HepG2 (cell line): ENCODE results near the gene TBC1D24. TPM values are rescaled to one million over a fixed set of nuclear protein-coding genes. Genes with fewer than 3 reads are reported as not detected.
"Not testable (repeated sequence)": the region's sequence is repeated elsewhere in the genome, so short reads cannot be mapped to it uniquely, and the experiment has no call there.

Experiments used
- GATAD1 ChIP-seq: IDR thresholded peaks from 2 replicates; pipeline ENCODE4 v1.6.1; 2016; ENCODE audit warnings: missing genetic modification reagents, missing compliant biosample characterization
- KDM6A ChIP-seq: IDR thresholded peaks from 2 replicates; pipeline ENCODE4 v1.6.1; 2016; ENCODE audit warnings: low read depth
- MED1 ChIP-seq: sonication (generic); formaldehyde crosslinking; IDR thresholded peaks from 2 replicates; pipeline ENCODE4 v1.4.0; 2020; ENCODE audit warnings: missing genetic modification reagents
- MIER3 ChIP-seq: IDR thresholded peaks from 2 replicates; pipeline ENCODE4 v1.6.1; 2016; ENCODE audit warnings: missing compliant biosample characterization, borderline replicate concordance
- NCOR1 ChIP-seq: fragments of 200-600 bp; sonication (generic); IDR thresholded peaks from 2 replicates; pipeline ENCODE4 v1.7.0; 2017; ENCODE audit warnings: antibody characterized with exemption, low read length, borderline replicate concordance
- SAFB2 ChIP-seq: sonication (generic); formaldehyde crosslinking; IDR thresholded peaks from 2 replicates; pipeline ENCODE4 v1.5.1; 2020; ENCODE audit warnings: missing genetic modification reagents, low read depth, mild to moderate bottlenecking, borderline replicate concordance
- SOX6 ChIP-seq, 2 experiments: fragments of 450-650 bp in 1 of 2; sonication (generic) in 1 of 2; formaldehyde crosslinking in 1 of 2; IDR thresholded peaks; 2 replicates each; pipeline versions ENCODE4 v1.4.0 to v1.6.1; 2017 to 2020; ENCODE audit warnings: antibody characterized with exemption in 1 of 2, mild to moderate bottlenecking in 1 of 2, missing genetic modification reagents in 1 of 2
- ZBTB38 ChIP-seq: sonication (generic); formaldehyde crosslinking; IDR thresholded peaks from 2 replicates; pipeline ENCODE4 v1.5.1; 2020; ENCODE audit warnings: mild to moderate bottlenecking, missing genetic modification reagents
- ZNF644 ChIP-seq: IDR thresholded peaks from 2 replicates; pipeline ENCODE4 v1.6.1; 2016; ENCODE audit warnings: low read depth
- ZNF761 ChIP-seq: sonication (generic); formaldehyde crosslinking; conservative IDR thresholded peaks from 2 replicates; pipeline ENCODE4 v1.4.0; 2020; ENCODE audit warnings: mild to moderate bottlenecking, missing genetic modification reagents
- polyA plus RNA-seq, 8 experiments: library from polyadenylated mRNA; depleted of rRNA in 3 of 8; stranded (reverse) in 7 of 8; unstranded in 1 of 8; fragments of >200 nt; fragmentation: Illumina TruSeq in 4 of 8; extraction: Trizol in 4 of 8; gene quantifications; 2 replicates each; pipeline versions ENCODE4 v1.2.1 to v1.2.3, GENCODE V29; 2011 to 2016; ENCODE audit warnings: low read depth in 4 of 8, missing spikeins in 1 of 8, mixed read lengths in 1 of 8; ENCODE audit not compliant: insufficient read depth in 1 of 8
- total RNA-seq, 5 experiments: library from RNA; depleted of rRNA; stranded (reverse); fragments of >200 nt; fragmentation: Illumina TruSeq; extraction: Trizol; gene quantifications; 2 replicates each; pipeline ENCODE4 v1.2.3, GENCODE V29; 2016; ENCODE audit warnings: low read depth in 1 of 5
- TF ChIP-seq, protein P1 (sequence below): sonication (generic); formaldehyde crosslinking; IDR thresholded peaks from 2 replicates; pipeline ENCODE4 v1.4.0; 2020; ENCODE audit warnings: missing genetic modification reagents, borderline replicate concordance
- TF ChIP-seq, protein P2 (sequence below): sonication (generic); formaldehyde crosslinking; IDR thresholded peaks from 2 replicates; pipeline ENCODE4 v1.5.0; 2020; ENCODE audit warnings: mild to moderate bottlenecking, missing genetic modification reagents, moderate library complexity
- TF ChIP-seq, protein P3 (sequence below): sonication (generic); formaldehyde crosslinking; IDR thresholded peaks from 2 replicates; pipeline ENCODE4 v1.4.0; 2020; ENCODE audit warnings: mild to moderate bottlenecking, missing genetic modification reagents
- TF ChIP-seq, protein P4 (sequence below): sonication (generic); formaldehyde crosslinking; IDR thresholded peaks from 2 replicates; pipeline ENCODE4 v1.5.0; 2020; ENCODE audit warnings: mild to moderate bottlenecking, missing genetic modification reagents, borderline replicate concordance
- TF ChIP-seq, protein P5 (sequence below): sonication (generic); formaldehyde crosslinking; IDR thresholded peaks from 2 replicates; pipeline ENCODE4 v1.5.0; 2020; ENCODE audit warnings: mild to moderate bottlenecking, missing genetic modification reagents

Gene TBC1D24
- total and polyA plus RNA-seq, 2 of the 13 experiments (the other 11 are each of a cell fraction or from before 2014, with no cell fraction given) = 7.7 to 13.7 TPM

DNA sequence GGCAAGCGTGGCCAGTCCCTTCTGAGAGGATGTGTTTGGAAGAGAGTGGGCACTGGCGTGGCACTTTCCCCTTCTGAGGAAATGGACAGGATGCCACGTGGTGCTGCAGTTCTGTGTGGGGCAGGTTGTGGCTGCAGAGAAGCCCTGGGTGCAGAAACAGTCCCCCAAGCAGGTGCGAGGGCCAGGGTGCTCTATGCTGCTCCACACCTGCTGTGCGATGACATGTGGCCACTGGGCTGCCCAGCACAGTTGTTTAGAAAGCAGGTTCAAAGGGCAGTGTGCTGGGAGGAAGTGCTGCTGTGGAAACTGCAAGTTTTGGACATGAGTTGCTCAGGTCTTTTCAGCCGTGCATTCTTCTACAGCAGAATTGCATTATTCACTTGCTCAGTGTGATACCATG, 66.5 kb downstream of the TBC1D24 start (continued):
- TF ChIP-seq, protein P1, sequence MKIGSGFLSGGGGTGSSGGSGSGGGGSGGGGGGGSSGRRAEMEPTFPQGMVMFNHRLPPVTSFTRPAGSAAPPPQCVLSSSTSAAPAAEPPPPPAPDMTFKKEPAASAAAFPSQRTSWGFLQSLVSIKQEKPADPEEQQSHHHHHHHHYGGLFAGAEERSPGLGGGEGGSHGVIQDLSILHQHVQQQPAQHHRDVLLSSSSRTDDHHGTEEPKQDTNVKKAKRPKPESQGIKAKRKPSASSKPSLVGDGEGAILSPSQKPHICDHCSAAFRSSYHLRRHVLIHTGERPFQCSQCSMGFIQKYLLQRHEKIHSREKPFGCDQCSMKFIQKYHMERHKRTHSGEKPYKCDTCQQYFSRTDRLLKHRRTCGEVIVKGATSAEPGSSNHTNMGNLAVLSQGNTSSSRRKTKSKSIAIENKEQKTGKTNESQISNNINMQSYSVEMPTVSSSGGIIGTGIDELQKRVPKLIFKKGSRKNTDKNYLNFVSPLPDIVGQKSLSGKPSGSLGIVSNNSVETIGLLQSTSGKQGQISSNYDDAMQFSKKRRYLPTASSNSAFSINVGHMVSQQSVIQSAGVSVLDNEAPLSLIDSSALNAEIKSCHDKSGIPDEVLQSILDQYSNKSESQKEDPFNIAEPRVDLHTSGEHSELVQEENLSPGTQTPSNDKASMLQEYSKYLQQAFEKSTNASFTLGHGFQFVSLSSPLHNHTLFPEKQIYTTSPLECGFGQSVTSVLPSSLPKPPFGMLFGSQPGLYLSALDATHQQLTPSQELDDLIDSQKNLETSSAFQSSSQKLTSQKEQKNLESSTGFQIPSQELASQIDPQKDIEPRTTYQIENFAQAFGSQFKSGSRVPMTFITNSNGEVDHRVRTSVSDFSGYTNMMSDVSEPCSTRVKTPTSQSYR = peak; percentile 38; the same call in 1 of the 2 replicates
- TF ChIP-seq ZBTB38 (CRISPR knock-in tag) (peak; percentile 77), ZNF761 (0 out of 2 replicates have a peak, but pooled peaks have one; percentile 32), NCOR1 (peak; percentile 38; the same call in 1 of the 2 replicates), SAFB2 (CRISPR knock-in tag) (0 out of 2 replicates have a peak, but pooled peaks have one; percentile 24), SOX6 (CRISPR knock-in tag; IDR thresholded peaks at IDR 0.05) (peak; percentile 58), GATAD1 (0 out of 2 replicates have a peak, but pooled peaks have one; percentile 18), KDM6A (peak; percentile 43; the same call in 1 of the 2 replicates), MED1 (CRISPR knock-in tag) (peak; percentile 78), ZNF644 (CRISPR knock-in tag) (peak; percentile 68; the same call in 1 of the 2 replicates), MIER3 (CRISPR knock-in tag) (0 out of 2 replicates have a peak, but pooled peaks have one; percentile 31)
- not testable (repeated sequence) for TF ChIP-seq SOX6 (IDR thresholded peaks at IDR 0.05)
- TF ChIP-seq, protein P2, sequence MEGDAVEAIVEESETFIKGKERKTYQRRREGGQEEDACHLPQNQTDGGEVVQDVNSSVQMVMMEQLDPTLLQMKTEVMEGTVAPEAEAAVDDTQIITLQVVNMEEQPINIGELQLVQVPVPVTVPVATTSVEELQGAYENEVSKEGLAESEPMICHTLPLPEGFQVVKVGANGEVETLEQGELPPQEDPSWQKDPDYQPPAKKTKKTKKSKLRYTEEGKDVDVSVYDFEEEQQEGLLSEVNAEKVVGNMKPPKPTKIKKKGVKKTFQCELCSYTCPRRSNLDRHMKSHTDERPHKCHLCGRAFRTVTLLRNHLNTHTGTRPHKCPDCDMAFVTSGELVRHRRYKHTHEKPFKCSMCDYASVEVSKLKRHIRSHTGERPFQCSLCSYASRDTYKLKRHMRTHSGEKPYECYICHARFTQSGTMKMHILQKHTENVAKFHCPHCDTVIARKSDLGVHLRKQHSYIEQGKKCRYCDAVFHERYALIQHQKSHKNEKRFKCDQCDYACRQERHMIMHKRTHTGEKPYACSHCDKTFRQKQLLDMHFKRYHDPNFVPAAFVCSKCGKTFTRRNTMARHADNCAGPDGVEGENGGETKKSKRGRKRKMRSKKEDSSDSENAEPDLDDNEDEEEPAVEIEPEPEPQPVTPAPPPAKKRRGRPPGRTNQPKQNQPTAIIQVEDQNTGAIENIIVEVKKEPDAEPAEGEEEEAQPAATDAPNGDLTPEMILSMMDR (CRISPR knock-in tag) = peak; percentile 37; the same call in 1 of the 2 replicates
- TF ChIP-seq, protein P3, sequence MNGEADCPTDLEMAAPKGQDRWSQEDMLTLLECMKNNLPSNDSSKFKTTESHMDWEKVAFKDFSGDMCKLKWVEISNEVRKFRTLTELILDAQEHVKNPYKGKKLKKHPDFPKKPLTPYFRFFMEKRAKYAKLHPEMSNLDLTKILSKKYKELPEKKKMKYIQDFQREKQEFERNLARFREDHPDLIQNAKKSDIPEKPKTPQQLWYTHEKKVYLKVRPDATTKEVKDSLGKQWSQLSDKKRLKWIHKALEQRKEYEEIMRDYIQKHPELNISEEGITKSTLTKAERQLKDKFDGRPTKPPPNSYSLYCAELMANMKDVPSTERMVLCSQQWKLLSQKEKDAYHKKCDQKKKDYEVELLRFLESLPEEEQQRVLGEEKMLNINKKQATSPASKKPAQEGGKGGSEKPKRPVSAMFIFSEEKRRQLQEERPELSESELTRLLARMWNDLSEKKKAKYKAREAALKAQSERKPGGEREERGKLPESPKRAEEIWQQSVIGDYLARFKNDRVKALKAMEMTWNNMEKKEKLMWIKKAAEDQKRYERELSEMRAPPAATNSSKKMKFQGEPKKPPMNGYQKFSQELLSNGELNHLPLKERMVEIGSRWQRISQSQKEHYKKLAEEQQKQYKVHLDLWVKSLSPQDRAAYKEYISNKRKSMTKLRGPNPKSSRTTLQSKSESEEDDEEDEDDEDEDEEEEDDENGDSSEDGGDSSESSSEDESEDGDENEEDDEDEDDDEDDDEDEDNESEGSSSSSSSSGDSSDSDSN (CRISPR knock-in tag) = 0 out of 2 replicates have a peak, but pooled peaks have one; percentile 29
- TF ChIP-seq, protein P4, sequence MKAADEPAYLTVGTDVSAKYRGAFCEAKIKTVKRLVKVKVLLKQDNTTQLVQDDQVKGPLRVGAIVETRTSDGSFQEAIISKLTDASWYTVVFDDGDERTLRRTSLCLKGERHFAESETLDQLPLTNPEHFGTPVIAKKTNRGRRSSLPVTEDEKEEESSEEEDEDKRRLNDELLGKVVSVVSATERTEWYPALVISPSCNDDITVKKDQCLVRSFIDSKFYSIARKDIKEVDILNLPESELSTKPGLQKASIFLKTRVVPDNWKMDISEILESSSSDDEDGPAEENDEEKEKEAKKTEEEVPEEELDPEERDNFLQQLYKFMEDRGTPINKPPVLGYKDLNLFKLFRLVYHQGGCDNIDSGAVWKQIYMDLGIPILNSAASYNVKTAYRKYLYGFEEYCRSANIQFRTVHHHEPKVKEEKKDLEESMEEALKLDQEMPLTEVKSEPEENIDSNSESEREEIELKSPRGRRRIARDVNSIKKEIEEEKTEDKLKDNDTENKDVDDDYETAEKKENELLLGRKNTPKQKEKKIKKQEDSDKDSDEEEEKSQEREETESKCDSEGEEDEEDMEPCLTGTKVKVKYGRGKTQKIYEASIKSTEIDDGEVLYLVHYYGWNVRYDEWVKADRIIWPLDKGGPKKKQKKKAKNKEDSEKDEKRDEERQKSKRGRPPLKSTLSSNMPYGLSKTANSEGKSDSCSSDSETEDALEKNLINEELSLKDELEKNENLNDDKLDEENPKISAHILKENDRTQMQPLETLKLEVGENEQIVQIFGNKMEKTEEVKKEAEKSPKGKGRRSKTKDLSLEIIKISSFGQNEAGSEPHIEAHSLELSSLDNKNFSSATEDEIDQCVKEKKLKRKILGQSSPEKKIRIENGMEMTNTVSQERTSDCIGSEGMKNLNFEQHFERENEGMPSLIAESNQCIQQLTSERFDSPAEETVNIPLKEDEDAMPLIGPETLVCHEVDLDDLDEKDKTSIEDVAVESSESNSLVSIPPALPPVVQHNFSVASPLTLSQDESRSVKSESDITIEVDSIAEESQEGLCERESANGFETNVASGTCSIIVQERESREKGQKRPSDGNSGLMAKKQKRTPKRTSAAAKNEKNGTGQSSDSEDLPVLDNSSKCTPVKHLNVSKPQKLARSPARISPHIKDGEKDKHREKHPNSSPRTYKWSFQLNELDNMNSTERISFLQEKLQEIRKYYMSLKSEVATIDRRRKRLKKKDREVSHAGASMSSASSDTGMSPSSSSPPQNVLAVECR (CRISPR knock-in tag) = peak; percentile 75; the same call in 1 of the 2 replicates
- TF ChIP-seq, protein P5, sequence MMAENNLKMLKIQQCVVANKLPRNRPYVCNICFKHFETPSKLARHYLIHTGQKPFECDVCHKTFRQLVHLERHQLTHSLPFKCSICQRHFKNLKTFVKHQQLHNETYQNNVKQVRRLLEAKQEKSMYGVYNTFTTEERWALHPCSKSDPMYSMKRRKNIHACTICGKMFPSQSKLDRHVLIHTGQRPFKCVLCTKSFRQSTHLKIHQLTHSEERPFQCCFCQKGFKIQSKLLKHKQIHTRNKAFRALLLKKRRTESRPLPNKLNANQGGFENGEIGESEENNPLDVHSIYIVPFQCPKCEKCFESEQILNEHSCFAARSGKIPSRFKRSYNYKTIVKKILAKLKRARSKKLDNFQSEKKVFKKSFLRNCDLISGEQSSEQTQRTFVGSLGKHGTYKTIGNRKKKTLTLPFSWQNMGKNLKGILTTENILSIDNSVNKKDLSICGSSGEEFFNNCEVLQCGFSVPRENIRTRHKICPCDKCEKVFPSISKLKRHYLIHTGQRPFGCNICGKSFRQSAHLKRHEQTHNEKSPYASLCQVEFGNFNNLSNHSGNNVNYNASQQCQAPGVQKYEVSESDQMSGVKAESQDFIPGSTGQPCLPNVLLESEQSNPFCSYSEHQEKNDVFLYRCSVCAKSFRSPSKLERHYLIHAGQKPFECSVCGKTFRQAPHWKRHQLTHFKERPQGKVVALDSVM (CRISPR knock-in tag) = peak; percentile 48; the same call in 1 of the 2 replicates
